Aorta (tissue), 5 donors: ENCODE results near the gene PRKRIP1. TPM values are rescaled to one million over a fixed set of nuclear protein-coding genes. Genes with fewer than 3 reads are reported as not detected.

Source experiments
- ATAC-seq: fragments of 200-7000 bp; cut with Tn5 transposase; one replicate; pipeline ENCODE4 v1.9.1; 2022; ENCODE audit warnings: moderate library complexity; ENCODE audit not compliant: low FRiP score
- DNase-seq, 2 donors: peaks; one replicate each; pipeline ENCODE4 v3.0.0-alpha.2; 2020
- H3K27ac ChIP-seq, 2 donors: one replicate each; pipeline ENCODE4 v1.5.1; 2013; ENCODE audit warnings: low read length in 2 of 2, mild to moderate bottlenecking in 2 of 2, moderate library complexity in 2 of 2, control low read depth in 1 of 2, inconsistent platforms in 1 of 2, low read depth in 1 of 2
- H3K27me3 ChIP-seq, 2 donors: one replicate each; pipeline ENCODE4 v1.6.1; 2013; ENCODE audit warnings: control low read depth in 1 of 2, low read length in 1 of 2, mild to moderate bottlenecking in 1 of 2, moderate library complexity in 1 of 2; ENCODE audit not compliant: insufficient read depth in 2 of 2, control insufficient read depth in 1 of 2
- H3K36me3 ChIP-seq, 2 donors: one replicate each; pipeline ENCODE4 v1.6.1; 2013; ENCODE audit warnings: control low read depth in 1 of 2, low read length in 1 of 2, mild to moderate bottlenecking in 1 of 2; ENCODE audit not compliant: insufficient read depth in 2 of 2, control insufficient read depth in 1 of 2
- H3K4me1 ChIP-seq, 2 donors: one replicate each; pipeline ENCODE4 v1.6.1; 2013; ENCODE audit warnings: low read length in 2 of 2, control low read depth in 1 of 2, mild to moderate bottlenecking in 1 of 2, moderate library complexity in 1 of 2; ENCODE audit not compliant: insufficient read depth in 2 of 2, control insufficient read depth in 1 of 2
- H3K4me3 ChIP-seq, 2 donors: one replicate each; pipeline ENCODE4 v1.5.1; 2013; ENCODE audit warnings: low read length in 2 of 2, control low read depth in 1 of 2, mild to moderate bottlenecking in 1 of 2
- H3K9me3 ChIP-seq: one replicate; pipeline ENCODE4 v1.6.1; 2013; ENCODE audit warnings: mild to moderate bottlenecking, low read length; ENCODE audit not compliant: control insufficient read depth
- WGBS, 2 donors: extraction: QIAGEN DNeasy Blood & Tissue Kit; methylation state at CpG; one replicate each; pipeline ENCODE4 v1.1.7; 2013; 5-methylcytosine and 5-hydroxymethylcytosine counted together
- intact Hi-C, 2 donors: fragments of 100-400 bp; cut with DNase I; formaldehyde crosslinking; loops; one replicate each; pipeline versions ENCODE4 v1.14.2 to v1.15.0; 2022
- polyA plus RNA-seq, 2 donors: library from polyadenylated mRNA; stranded (reverse); fragments of 200-250 nt; gene quantifications; one replicate each; pipeline ENCODE4 v1.2.3, GENCODE V29; 2013
- total RNA-seq, 2 donors: library from RNA; stranded (reverse); fragmentation: NEBNext Ultra II Directional; extraction: Animal tissue kit (Norgen Biotek cat#: 25700); gene quantifications; one replicate each; pipeline ENCODE4 v1.2.1, GENCODE V29; 2021
- donor health status: healthy with polysubstance abuse.
- donor health status: Bipolar disorder and iron deficiency.
- donor health status: DM: no; HTN: no; CAD: no.
- donor health status: DM: no; HTN: no; CAD: no.
- donor health status: DM: yes; HTN: yes; CAD: no.

Gene PRKRIP1
- total and polyA plus RNA-seq, 4 donors = 14.9 to 66.5 (median 22.5) TPM

DNA sequence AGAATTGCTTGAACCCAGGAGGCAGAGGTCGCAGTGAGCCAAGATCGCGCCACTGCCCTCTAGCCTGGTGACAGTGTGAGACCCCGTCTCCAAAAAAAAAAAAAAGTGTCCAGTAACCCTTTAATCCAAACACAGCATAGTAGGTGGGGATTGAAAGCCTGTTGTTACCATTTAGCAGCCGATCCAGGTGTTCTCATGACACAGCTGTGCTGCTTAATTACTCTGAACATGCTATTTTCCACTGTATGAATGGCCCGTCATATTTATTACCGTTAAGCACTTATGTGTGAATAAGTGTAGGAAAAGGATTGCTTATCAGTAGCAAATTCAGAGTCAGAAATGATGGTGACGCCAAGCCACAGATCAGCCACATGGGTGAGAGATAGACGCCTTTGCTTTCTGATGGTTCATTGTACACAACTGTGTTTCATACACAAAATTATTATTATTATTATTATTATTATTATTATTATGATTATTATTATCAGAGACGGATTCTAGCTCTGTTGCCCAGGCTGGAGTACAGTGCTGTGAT lies 25.6 kb downstream of the PRKRIP1 start:
- WGBS, 2 donors = 91 to 92% methylated on average over 10 of the region's 10 CpGs
- no peaks in the 10 kb centered on the region for H3K4me1 ChIP-seq
- no peaks in the 10 kb centered on the region for H3K27me3 ChIP-seq
- no peak overlapping the region for H3K27ac ChIP-seq
- ATAC-seq = no peak
- H3K9me3 ChIP-seq = no peaks in the 10 kb centered on the region
- intact Hi-C loops = no loop called here
- peaks cover 0 to 4% of the 10 kb centered on the region in 2 donors for H3K36me3 ChIP-seq
- no peak for DNase-seq
- no peak overlapping the region for H3K4me3 ChIP-seq

DNA sequence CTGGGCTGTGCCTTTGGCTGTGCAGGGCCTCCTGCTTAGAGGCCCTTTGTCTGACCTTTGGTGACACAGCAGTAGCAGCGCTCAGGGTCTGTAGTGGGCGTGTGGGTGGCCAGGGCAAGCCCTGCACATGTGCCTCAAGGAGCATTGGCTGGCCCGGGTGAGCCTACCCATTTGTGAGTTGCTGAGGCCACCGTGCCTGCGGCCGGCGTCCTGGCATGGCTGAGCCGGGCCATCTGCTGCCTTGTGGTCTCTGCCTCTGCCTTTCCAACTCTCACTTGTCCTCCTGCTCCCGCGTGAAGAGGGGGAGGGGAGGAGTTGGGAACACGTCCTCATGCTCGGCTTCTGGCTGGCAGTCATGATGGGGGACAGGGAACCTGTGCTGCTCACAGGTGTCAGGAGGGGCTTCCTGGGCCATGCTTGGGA lies 28.0 kb downstream of the PRKRIP1 start:
- DNase-seq (peak in 1 of 2 donors; percentile 46), ATAC-seq (no peak)
- no peaks in the 10 kb centered on the region for H3K27me3 ChIP-seq
- H3K27ac ChIP-seq = no peak overlapping the region
- intact Hi-C loops = no loop called here
- H3K4me3 ChIP-seq = no peak overlapping the region
- H3K36me3 ChIP-seq = peaks cover 0 to 4% of the 10 kb centered on the region in 2 donors
- no peaks in the 10 kb centered on the region for H3K4me1 ChIP-seq
- WGBS, 2 donors = 68 to 71% methylated on average over 12 of the region's 12 CpGs
- H3K9me3 ChIP-seq = no peaks in the 10 kb centered on the region

DNA sequence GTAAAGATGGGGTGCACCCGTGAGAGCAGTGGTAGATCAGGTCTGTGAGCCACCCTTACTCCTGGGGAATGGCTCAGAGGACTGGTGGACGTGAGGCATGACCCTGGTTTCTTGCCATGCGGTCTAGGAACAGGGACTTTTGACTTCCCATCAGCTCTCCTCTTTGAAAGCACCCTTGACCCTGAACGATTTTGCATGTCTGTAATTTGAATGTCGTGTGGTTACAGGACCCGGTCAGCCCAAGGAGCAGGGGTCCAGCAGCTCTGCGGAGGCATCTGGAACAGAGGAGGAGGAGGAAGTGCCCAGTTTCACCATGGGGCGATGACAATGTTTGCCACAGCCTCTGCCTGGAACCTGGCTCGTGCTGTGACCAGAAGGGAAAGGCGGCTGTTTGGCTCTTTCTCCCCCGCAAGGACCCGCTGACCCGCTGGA lies 28.6 kb downstream of the PRKRIP1 start:
- Histone ChIP-seq H3K27me3 (no peaks in the 10 kb centered on the region), H3K4me3 (no peak overlapping the region), H3K9me3 (no peaks in the 10 kb centered on the region), H3K4me1 (no peaks in the 10 kb centered on the region), H3K36me3 (peaks cover 0 to 4% of the 10 kb centered on the region in 2 donors), H3K27ac (no peak overlapping the region)
- DNase-seq = peak in 1 of 2 donors; percentile 57
- no peak for ATAC-seq
- intact Hi-C loops = no loop called here
- WGBS, 2 donors = 79 to 85% methylated on average over 13 of the region's 13 CpGs

DNA sequence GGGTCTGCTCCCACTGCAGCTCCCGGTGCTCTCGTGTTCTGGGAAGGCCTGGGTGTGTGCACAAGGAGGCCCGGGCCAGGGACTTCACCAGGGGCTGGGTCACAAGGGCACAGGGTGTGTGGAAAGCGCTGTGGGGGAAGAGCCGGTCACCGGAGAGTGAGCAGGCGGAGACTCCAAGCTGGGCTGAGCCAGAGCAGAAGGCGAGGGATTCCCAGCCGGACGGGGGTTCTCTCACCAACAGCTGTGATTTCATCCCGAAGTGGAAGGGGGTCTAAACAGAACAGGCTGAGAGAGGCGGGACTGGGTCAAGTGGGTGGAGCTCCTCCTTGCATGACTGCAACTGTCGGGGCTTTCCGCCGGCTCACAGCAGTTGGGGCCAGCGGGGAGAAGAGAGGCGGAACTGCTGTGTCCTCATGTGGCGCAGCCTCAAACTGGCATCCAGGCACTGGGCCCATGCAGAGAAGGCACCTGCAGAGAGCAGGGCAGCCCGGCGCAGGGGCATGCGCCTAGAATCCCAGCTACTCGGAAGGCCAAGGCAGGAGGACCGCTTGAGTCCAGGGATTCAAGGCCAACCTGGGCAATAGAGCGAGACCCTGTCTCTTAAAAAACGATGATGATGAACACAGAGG lies 29.6 kb downstream of the PRKRIP1 start:
- Histone ChIP-seq H3K27me3 (no peaks in the 10 kb centered on the region), H3K9me3 (no peaks in the 10 kb centered on the region), H3K4me1 (no peaks in the 10 kb centered on the region), H3K27ac (no peak overlapping the region), H3K4me3 (no peak overlapping the region), H3K36me3 (peaks cover 0 to 3% of the 10 kb centered on the region in 2 donors)
- ATAC-seq (peak; percentile 70), DNase-seq (peak; percentile 82)
- intact Hi-C loops = no loop called here
- WGBS, 2 donors = 73 to 79% methylated on average over 24 to 25 of the region's 25 CpGs

DNA sequence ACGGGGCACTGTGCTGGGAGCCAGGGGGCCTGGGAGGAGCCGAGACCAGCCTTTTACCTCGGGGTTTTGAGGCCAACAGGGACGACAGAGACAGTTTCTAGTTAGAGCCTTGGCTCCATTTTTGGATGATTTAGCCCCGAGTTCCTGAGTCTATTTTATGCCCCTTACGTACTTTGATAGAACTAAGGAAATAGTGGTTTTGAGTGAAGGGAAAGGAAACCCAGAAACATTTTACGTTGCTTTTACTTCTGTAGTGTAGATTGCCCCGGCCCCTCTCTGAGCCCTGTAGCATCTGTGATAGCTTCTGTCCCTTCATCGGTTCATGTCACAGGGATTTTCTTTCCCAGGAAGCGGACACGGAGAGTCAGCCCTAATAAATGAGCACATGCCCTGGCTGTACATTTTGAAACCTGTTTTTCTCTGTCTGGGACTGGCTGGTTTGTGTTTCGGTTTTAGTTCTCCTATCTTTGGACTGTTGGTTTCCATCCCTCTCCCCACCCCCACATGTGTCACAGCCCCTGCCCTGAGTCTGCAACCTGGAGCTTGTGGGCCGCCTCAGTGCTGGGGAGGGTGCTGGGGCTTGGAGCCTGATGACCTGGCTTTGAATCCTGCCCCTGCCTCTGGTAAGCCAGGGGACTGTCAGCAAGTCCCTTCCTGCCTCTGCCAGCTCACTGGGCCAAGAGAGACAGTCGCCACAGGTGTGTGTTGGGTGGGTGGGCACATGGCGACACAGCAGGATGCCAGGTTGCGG lies 30.3 kb downstream of the PRKRIP1 start:
- WGBS, 2 donors = 86 to 88% methylated on average over 16 of the region's 16 CpGs
- DNase-seq (no peak), ATAC-seq (peak; percentile 30)
- no peaks in the 10 kb centered on the region for H3K9me3 ChIP-seq
- no peak overlapping the region for H3K27ac ChIP-seq
- no peaks in the 10 kb centered on the region for H3K4me1 ChIP-seq
- no peak overlapping the region for H3K4me3 ChIP-seq
- H3K36me3 ChIP-seq = peaks cover 0 to 2% of the 10 kb centered on the region in 2 donors
- intact Hi-C loops = no loop called here
- no peaks in the 10 kb centered on the region for H3K27me3 ChIP-seq

DNA sequence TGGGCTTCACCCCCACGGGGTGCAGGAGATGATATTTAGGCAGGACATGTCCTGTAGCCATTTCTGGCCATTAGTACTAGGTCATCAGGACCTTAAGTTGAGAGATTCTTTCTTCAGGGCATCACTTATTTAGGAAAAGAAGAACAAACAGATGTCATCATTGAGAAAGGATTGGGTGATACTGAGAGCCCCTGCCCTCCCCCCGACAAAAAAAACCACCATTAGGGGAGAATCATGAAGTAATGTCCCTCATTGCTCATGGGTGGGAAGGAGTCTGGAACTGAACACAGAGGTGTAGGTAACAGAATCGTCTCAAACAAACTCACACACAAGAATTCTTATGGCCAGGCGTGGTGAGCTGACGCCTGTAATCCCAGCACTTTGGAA lies 30.8 kb downstream of the PRKRIP1 start:
- no peak overlapping the region for H3K27ac ChIP-seq
- H3K4me3 ChIP-seq = no peak overlapping the region
- H3K9me3 ChIP-seq = no peaks in the 10 kb centered on the region
- intact Hi-C loops = no loop called here
- ATAC-seq = no peak
- DNase-seq = no peak
- WGBS, 2 donors = 90 to 91% methylated on average over 5 of the region's 5 CpGs
- H3K36me3 ChIP-seq = peaks cover 0 to 2% of the 10 kb centered on the region in 2 donors
- no peaks in the 10 kb centered on the region for H3K4me1 ChIP-seq
- no peaks in the 10 kb centered on the region for H3K27me3 ChIP-seq

DNA sequence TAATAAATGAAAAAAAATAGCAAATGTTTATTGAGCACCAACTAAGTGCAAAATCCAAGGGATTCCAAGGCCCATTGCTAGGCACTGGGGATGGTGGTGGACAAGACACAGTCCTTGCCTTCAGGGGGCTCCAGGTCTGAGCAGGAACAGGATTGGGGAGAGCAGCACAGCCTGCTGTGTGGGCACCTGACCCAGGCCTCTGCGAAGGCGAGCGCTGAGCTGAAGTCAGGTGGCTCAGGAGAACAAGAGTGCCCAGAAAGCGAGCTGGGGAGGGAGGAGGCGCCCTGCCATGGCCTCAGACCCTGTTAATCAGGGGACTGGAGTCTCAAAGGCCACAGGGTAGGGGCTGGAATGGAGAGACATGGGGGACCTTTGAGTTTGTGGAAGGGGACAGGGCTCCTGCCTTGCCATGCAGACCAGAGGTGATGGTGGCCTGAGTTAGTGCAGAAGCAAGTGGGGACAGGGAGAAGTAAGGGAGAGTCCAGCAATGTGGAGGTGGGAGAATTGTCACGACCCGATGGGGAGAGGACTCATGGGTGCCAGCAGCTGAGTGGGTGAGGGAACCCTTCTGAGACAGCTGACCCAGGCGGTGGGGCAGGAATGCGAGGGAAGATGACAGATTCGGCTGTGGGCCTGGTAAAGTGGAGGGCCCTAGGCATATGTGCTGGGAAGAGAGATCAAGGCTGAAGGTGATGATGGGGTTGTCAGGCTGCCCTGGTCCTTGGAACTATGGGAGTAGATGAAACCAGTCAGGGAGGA lies 33.2 kb downstream of the PRKRIP1 start:
- Histone ChIP-seq H3K27me3 (no peaks in the 10 kb centered on the region), H3K4me3 (no peak overlapping the region), H3K27ac (no peak overlapping the region), H3K36me3 (peaks cover 0 to 2% of the 10 kb centered on the region in 2 donors), H3K4me1 (no peaks in the 10 kb centered on the region), H3K9me3 (no peaks in the 10 kb centered on the region)
- intact Hi-C loops = no loop called here
- DNase-seq (no peak), ATAC-seq (no peak)
- WGBS, 2 donors = 86 to 90% methylated on average over 9 to 10 of the region's 10 CpGs

DNA sequence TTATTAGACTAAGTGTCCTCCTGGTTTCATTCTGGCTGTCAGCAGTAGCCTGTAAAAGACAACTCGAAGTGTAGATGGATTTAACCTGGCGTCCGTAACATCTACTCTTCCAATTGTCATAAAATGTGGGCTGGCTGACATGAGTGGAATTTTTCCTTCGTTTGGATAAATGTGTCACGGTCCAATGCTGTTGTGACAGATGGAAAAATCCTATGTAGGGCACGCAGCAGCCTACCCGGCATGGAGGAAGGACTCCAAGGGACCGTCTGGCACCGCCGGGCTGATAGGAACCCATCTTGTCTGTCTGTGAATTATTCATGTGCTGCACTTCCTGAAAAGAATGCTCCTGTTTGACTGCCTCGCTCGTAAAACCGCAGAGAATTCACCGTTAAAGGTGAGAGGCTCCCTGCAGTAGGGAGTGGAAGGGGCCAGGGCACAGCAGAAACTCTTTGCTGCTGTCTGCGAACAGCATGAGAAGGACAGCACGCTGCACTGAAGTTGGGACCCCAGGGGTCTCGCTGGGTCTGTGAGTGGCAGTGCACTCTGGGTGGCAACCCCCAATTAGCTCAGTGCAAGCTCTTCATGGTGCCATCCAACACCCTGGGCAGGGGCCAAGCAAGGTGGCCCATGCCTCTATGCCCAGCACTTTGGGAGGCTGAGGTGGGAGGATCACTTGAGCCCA lies 35.6 kb downstream of the PRKRIP1 start:
- no peaks in the 10 kb centered on the region for H3K4me1 ChIP-seq
- no peak for DNase-seq
- H3K27me3 ChIP-seq = no peaks in the 10 kb centered on the region
- WGBS, 2 donors = 58 to 66% methylated on average over 17 of the region's 17 CpGs
- no peaks in the 10 kb centered on the region for H3K36me3 ChIP-seq
- H3K4me3 ChIP-seq = no peak overlapping the region
- no peaks in the 10 kb centered on the region for H3K9me3 ChIP-seq
- no peak overlapping the region for H3K27ac ChIP-seq
- intact Hi-C loops = no loop called here
- no peak for ATAC-seq
